NCI-H2196 treated with DMSO at 0.1 percent for 48 hours (cell line): ENCODE measurements around the gene SLC16A7.

Experiments
- DNase-seq: peaks from one replicate; lab custom pipeline; 2025; ENCODE audit not compliant: unreplicated experiment; lab: John Stamatoyannopoulos, UW

Gene SLC16A7

DNA sequence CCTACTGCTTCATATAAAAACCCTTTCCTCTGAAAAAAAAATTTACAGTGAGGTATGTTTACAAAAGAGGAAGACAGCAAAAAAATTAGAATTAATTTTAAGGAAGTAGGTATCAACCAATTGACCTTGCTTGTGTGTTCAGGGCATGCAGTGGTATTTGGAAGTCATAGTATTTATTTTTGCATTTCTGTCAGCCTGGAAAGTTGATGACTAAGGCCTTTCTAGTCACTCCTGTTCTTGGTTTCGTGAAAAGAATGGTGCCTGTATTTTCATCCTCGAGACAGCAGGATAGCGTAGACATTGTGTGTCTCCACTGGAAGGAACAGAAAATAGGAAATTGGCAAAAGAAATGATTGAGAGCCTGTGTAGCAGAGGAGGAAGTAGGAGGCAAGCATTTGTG, 24.5 kb downstream of the SLC16A7 start:
- no peak for DNase-seq

DNA sequence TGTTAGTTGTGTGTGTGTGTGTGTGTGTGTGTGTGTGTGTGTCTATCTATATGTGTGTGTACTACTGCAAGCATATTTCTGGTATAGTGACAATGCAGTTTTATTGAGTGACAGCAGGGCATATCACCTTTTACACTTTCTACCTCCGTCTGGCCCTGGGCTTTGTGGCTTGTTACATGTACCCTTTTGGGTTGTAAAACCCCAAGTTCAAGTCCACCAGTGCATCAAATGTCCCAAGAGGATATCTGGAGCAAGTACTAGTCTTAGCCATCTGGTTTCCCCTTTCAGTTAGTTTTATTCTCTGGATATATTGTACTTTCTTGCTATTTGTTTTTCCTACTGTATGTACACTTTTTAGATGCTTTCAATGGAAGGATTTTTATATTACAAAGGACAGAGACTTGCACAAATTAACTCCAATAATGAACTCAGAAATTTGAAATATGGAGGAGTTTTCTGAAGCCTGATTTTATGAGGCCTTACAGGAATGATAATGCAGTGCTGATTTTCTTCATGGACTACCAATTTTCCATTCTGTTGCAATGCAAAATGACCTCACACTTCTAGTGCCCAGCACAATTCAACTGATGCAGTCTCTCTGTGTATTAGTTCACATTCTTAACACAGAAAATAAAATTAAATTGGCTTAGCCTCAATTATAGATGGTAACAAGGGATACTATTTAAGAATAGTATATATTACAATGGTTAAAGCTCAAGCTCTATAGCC, 29.1 kb downstream of the SLC16A7 start:
- no peak for DNase-seq

DNA sequence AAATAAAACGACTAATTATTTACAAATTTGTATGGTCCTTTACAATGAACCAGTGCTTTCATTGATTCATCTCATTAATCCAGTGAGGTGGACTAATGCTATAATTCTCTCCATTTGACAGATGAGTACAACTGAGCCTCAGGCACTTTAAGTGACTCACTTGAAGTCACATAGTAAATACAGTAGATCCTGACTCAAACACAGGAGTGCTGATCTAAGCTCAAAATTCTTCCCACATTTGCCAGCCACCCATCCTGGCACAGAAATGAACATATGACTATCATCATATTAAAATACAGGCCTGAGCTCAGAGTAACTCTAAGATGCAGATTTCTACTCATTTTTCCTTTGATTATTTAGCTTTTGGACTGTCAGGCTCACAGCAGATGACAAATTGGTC, 30.6 kb downstream of the SLC16A7 start:
- no peak for DNase-seq

DNA sequence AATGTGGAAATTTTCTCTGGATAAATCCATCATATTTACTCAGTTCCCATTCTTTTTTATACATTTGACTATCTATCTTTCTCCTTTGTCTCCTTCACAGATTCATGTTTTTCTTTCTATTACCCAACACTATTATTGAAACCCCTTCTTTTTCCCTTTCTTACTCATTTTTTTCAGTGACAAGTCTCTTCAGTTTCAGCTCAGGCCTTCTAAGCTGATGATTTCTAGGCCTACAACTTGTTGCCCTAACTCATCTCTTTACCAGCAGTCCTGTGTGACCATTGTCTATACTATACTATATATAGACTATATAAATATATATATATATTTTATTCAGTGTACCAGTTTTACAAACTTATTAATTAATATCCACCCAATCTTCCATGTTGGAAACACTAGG, 31.8 kb downstream of the SLC16A7 start:
- no peak for DNase-seq

DNA sequence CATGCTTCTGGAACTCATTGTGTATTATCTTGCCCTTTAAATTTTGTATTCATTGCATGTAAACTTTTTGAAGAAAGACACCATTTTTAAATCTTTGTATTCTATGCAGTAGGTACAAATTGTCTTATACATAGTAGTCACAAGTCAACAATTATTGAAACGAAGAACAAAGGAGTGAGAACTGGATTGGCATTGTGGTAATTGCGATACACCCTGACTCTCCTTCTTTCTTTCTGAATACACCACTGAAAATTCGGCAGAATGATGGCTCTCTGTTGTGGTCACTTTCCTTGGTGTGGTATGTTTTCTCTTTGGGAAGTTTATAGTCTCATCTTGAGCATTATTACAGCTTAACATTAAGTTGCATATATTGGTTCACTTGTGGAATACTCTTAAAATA, 34.1 kb downstream of the SLC16A7 start:
- DNase-seq, result no peak

DNA sequence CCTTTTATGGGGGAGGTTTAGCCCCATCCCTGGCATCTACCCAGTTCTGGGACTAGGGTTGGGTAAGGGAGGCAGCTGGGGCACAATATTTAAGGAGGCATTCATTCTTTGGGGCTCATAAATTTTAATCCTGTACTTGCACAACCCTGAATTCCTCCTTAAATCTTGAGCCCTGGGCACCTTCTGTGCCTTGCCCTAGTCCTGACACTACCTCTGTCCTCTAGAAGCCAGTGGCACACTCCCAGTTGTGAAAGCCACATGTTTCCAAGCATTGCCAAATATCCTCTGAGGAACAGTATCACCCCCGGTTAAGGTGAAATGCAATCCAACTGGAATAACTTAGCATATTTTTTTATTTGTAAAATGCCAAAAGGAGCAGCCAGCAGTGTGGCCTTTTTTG, 36.6 kb downstream of the SLC16A7 start:
- DNase-seq, result no peak

DNA sequence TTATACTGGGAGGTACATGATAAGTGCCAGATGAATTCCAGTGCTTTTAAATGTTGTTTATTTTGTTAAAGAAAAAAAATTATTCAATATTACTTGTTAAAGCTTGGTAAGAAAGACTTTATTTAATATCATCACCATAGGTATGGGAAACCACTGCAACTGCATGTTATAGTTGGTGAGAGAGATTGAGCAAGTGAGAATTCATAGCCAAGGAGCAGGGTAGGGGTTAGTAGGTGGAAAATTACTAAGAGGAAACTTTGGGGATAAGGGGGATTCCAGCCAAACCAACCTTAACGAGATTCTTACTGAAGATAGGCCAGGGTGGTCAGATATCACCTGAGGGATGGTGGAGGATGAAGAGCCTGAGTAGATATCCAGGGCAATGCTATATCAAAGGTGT, 38.4 kb downstream of the SLC16A7 start:
- no peak for DNase-seq

DNA sequence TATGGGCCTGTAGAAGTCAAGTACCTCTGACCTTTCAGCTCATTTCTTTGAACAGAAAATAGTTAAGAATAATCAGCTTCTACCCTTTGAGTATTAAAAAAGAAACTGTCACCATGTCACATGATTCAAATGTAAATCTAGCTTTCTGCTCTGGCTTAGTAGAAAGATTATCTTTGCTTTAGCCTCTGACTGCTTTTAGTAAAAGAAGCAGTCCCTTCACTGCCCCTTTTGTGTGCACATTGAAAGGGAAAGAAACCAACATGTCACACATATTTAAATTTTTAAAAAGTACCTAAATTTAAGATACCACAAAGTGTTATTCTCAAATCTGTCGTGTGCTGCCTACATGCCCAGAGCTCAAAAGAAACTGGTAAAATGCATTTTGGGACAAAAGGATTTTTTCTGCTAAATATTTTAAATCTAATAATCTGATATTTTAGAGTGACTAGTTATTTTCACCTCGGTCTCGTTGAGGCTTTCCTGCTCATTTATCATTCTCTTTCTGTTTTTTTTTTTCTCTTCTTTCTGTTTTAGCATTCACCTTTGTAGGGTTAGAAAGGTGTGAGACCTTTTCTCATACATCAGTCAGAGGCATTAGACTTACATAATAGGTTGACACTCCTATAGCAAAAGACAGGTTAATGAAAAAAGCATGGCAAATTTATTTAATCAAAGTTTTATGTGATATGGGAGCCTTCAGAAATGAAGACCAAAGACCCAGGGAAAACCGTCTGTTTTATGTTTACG, 41.3 kb downstream of the SLC16A7 start:
- DNase-seq, result no peak

DNA sequence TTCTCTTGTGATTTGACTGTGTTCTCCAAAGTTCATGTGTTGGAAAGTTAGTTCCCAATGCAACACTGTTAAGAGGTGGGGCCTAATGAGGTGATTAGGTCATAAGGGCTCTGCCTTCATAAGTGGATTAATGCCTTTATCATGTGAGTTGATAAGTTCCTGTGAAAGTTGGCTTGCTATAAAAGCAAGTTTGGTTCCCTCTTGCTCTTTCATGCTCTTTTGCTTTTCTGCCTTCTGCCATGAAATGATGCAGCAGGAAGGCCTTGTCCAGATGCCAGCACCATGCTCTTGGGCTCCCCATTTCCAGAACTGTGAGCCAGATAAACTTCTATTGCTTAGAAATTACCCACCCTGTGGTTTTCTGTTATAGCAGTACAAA, 41.9 kb downstream of the SLC16A7 start:
- no peak for DNase-seq

DNA sequence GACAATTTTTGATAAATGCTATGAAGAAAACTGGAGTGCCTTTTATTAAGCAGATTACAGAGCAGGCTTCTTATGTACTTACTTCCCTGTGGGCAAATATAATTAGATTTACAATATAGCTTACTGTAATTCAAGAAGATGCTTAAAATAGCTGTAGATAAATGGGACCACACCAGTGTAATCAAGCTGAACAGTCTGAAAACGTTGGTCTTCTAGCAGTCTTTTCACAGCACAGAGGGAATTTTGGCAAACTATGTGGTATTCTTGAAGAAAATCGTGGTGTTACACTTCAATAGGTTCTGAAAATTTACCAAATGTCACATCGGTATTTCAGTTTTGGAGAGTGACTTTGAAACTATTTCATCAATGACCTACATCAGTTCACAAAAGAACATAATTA, 47.7 kb downstream of the SLC16A7 start:
- no peak for DNase-seq

DNA sequence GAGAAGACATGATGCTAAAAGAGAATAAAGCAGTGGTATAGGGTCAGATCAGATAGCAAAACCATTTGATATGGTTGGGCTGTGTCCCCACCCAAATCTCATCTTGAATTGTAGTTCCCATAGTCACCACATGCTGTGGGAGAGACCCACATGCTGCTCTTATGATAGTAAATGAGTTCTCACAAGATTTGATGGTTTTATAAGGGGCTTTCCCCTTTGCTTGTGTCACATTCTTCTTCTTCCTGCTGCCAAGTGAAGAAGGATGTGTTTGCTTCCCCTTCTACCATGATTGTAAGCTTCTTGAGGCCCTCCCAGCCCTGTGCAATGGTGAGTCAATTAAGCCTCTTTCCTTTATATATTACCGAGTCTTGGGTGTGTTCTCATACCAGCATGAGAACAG, 49.4 kb downstream of the SLC16A7 start:
- no peak for DNase-seq

DNA sequence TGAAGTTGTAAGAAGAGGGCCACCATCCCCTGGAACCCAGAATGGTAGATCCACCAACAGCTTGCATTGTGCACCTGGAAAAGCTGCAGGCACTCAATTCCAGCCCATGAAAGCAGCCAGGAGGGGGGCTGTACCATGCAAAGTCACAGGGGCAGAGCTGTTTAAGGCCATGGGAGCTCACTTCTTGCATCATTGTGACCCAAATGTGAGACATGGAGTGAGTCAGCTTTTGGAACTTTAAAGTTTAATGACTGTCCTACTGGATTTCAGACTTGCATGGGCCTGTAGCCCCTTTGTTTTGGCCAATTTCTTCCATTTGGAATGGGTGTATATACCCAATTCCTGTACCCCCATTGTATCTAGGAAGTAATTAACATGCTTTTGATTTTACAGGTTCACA, 50.8 kb downstream of the SLC16A7 start:
- DNase-seq, result no peak

DNA sequence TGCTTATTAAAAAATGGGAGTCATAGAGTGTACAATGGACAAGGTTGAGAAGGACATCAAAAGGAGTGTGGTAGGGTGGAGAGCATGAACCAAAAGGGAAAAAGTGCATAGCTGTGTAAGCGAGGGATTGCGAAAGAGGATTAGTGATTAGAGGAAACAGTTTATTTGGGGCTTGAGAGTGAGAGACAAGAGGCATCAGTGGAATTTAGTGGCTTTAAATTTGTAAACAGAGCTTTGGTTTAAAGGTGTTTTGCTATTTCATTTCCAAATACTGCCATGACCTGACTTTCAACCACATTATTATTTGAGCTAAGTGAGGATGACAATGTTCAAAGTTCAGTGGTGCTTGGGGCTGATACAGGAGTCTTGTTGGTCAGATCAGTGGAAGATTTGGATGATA, 53.4 kb downstream of the SLC16A7 start:
- no peak for DNase-seq

DNA sequence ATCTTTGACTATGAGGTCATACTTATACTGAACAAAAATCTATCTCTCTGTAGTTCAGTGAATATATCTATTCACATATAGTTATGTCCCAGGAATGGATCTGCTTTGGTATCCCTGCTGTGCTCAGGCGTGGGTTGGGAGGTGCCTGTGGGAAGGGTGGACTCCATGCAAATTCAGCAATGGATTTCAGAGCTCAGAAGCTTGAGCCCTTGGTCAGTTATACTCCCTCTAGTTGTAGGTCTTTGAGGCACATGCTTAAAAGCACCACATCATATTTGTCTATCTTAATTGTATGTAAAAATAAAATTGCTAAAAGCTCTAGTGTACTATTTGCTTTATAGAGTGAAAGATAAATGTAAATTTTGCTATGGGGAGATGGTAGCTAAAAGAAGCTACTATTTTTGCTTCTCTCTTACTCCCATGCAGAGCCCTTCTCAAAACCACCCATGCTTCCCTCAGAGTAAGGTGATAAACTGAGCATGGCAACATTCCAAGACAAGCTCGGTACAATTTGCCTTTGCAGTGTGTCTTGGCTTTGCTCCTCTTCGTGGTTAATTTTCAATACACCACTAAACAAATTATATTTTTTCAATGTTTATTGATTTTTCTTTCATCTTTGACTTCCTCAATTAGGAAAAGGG, 54.9 kb downstream of the SLC16A7 start:
- DNase-seq, result no peak

DNA sequence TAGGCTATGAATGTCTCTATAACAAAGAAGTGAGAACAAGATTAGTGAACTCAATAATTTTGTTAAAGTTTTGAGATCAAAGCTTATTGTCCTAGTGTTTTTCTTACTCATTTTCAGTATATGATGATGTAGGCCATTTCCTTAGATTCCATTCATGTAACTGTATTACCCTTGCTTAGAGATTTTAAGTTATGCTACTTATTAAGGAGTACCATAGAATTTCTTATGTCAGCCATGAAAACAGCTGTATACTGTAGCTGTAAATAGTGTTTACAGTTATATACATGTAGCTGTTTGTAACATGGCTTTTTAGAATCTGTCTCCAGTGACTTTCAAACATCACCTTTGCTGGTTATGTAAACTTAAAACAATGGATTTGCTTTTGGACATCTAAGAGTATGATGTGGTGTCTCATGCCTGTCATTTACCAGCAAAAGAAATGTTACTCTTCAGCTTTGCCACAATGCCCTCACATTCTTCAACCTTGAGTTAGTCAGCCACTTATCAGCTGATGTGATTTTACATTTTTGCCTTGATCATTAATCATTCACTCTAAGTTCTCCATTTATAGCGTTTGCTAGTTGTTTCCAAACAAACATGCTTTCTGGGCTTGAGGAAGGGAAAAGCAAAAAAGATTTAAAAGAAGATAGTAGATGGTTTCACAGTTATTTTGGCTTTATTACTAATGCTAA, 55.5 kb downstream of the SLC16A7 start:
- DNase-seq, result no peak

DNA sequence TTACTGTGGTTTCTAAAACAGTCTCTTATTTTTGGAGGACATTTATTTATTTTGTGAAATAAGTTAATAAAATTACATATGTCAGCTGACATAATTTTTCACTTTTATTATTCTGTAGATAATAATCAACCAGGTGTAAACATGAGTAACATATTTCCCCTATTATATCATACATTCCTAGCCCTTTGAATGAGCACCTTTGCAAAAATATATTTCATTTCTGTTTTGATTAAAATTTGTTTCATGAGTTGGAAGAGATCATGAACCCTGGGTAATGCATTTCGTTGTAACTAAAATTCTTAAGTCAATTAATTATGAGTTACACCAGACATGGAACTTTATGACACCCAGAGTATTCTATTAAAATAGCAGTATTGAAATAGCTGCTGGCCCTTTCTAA, 56.3 kb downstream of the SLC16A7 start:
- DNase-seq, result no peak

DNA sequence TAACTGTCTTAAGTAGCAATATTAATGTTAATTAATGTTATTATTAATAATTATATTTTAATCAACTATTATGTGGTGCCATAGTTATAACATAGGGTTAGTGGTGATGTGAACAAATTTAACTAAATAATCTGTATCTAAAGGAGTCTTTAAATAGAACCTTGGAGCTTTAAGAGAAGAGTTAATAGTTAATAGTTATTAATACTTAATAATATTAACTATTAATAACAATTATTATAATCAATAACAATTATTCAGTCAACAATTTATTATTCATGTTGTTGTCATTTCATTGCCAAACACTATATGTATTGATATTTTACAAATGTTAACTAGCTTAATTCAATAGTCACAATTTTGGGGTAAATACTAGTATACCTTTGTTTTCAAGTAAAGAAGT, 58.2 kb downstream of the SLC16A7 start:
- no peak for DNase-seq

DNA sequence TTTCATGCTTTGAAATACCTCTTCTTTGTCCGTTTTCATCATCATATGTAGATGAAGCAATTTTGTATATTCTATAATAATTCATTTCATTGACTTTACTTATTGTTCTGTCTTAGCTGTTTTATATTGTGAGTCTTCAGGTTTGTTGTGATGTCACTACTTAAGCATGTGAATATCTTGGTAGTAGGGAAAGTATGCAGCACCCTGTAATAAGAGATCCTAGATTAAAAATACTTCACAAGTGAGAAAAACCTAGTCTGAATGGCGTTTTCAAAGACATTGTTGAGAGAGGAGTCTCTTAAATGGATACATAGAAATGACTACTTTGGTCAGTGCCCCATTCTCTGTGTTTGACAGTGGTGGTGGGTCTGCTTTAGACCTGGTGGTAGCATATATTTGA, 61.4 kb downstream of the SLC16A7 start:
- no peak for DNase-seq

DNA sequence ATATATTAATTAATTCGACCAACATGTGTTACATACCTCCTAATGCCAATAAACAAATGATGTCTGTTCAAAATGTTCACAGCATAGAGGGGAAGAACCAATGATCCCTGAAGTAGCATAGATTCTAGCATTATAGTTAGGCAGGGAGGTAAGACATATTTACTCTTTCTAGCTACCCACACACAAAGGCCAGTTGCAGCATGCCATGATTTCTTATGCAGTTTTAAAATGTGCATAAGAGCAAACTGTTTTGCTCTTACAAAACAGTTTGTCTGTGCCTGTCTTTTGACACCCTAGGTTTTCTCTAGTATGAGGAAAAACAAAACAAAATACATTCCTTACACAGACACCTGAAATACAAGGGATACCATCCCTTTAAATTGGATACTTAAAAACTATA, 61.9 kb downstream of the SLC16A7 start:
- DNase-seq, result no peak

DNA sequence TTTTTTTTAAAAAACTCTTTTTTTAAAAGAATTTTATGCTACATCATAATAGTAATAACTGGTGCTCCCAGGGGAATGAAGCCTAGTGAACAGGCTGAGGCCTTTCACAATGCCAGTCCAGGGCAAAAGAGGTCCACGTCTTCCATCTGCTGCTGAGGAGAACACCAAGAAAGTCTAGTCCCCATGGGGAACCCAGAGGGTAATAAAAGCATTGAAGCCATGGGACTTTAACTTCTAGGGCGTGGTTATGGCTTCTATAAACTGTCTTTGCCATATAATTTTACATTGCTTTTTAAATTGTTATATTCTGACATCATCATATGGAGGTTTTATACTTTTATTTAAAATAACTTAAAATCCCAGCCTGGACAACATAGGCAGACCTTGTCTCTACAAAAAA, 64.3 kb downstream of the SLC16A7 start:
- no peak for DNase-seq

DNA sequence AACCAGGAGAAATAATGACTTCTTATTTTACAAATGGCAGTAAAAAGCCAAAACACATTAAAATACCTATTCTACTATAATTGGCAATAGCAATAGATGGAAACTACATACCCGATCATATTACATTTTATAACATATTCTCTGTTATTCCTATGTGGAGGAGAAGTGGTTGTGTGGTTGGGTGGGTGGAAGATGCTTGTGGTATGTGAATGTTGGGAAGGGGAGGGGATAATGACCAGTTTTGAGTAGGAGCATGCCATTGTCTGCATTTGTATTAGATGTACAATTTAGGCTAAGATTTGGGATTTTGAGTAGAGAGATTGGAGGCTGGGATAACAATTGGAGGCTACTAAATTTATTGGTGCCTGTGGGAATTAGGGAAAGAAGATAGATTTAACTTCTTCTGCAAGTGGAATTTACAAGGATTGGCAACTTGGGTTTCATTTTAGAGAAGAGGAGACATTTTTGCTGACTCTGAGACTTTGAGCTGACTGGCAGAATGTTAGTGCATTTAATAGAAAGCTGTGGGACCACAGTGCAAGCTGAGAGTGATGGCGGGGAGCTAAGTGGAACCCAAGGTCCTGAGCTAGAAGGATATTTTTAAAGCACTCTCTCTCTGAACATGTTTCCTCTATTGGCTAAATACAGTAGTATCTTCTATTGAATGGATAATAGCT, 65.2 kb downstream of the SLC16A7 start:
- DNase-seq, result no peak
